GM20431 (cell line): ENCODE measurements around the gene BAZ2B.

Experiments used
- in situ Hi-C: fragments of 300-500 bp; cut with MseI, MboI; formaldehyde crosslinking; loops from one replicate; pipeline ENCODE4 v1.15.0; 2020; ENCODE audit warnings: low sequenced_read_pairs; ENCODE audit not compliant: unreplicated experiment

The BAZ2B gene

DNA sequence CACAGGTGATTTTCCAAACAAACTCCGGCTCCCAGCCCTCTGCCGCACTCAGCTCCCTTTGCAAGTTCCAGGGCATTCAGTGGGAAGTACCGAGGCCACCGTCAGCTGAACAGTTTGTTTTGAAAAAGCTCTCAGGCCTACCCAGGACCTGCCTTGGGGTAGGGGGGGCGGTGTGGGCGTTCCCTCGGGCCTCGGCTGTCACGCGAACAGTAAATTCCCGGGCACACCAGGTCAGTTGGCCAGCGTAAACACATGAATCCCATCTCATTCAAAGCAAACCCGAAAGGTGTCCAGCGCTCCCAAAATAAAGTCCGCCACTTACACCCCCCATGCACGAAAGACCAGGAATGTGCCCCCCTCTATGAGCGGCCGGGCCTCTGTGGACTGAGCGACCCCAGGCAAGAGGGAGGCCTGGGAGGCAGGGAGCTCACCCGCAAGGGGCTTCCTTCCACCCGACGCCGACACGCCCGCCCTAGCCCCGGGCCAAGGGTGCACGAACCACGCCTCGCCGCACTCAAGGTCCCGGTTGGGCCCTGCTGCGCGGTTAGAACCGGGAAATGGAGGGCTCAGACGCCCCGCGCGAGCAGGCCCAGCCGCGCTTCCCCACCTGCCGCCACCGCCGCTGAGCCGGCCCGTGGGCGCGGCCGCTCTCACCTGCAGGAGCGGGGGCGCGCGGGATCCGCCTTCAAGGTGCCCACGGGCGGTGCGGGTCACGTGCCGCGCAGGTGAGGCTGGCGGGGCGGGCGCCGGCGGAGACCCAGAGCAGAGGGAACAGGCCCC lies 330.2 kb downstream of the BAZ2B start, which contains the start of gene WDSUB1:
WDSUB1 (minus strand) TSS at position 775 of the 780 bp plus-strand sequence. CDS start 3,634 bp downstream, outside the sequence.
- in situ Hi-C loops = no loop called here

GRCh38 chr2:159285433-159285832 lies 330.9 kb downstream of the BAZ2B start:
- in situ Hi-C loops = no loop called here

- in situ Hi-C loops = no loop called here
Measured at GRCh38 chr2:159283529-159283928, 332.8 kb downstream of the BAZ2B start.

DNA sequence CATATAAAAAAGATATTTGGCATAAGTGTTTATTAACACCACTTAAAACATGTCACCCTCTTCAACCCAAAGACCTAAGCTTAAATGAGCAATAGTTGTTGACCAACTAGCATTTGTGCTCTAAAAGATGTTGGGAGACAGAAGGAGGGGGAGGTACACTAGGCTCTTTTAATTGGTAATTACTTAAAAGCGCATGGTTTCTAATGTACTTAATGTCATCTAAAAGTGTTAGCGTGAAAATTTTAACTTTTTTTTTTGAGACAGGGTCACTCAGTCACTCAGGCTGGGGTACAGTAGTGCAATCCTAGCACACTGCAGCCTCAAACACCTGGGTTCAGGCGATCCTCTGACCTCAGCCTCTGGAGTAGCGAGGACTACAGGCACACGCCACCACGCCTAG lies 335.3 kb downstream of the BAZ2B start:
- in situ Hi-C loops = no loop called here

- in situ Hi-C loops = no loop called here
Measured at GRCh38 chr2:159279700-159280099, 336.6 kb downstream of the BAZ2B start.

DNA sequence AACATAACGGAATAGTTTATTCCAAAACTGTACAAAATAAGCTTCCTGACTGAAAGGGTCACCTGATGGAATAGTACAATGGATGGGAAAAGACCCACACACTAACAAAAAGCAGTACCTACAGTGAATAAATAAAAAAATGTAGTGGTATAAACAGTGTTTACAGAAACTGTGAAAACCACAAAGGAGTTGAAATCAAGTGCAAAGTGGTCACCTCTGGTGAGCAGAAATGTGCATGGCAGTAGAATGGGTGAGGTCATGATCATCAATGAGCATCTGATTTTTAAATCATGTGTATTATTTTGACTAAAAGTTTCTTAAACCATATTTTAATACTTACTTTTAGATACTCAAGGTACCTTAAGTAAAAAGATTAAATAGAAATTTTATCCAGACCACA lies 341.2 kb downstream of the BAZ2B start:
- in situ Hi-C loops = no loop called here

DNA sequence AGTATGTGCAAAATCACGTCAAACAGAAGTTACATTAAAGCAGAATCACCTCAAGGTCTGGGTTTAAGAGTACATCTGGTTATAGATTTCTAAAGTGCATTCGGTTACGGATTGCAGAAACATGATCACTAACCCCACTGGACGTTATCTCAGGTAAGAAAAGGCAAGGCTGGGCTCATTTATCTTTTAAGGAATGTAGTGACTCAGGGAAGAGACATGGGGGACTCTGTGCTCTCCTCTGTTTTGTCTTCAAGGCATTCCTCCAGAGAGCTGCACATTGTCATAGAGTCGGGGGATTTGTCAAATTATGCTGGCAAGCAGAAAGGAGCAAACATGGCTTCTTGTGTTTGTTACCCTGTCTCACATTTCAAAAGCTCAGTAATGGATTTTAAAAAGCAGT lies 344.2 kb downstream of the BAZ2B start:
- in situ Hi-C loops = no loop called here

DNA sequence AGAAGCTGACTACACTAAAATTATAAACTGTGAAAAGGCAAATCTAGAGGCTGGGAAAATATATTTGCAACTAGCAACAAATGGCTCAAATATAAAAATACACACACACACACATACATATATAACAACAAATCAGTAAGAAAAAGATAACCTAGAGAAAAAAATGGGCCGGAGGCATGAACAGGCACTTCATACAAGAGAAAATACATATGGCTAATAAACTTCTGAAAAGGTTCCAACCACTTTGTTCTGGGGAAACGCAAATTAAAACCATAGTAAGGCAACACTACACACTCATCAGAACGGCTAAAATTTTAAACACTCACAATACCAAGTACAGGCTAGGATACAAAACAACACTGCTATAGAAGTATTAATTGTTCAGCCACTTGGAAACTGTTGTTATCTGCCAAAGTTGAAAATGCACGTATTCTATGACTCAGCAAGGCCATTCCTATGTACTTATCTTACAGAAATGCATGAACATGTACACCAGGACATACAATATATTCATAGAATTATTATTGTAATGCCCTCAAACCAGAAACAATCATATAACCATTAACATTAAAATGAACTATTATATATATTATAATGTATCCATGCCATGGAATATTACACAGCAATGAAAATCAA lies 345.5 kb downstream of the BAZ2B start:
- in situ Hi-C loops = no loop called here
